C4-2B (cell line): ENCODE results near the gene TSPAN18.

Experiments used
- H3K27ac ChIP-seq: fragments of 450-650 bp; 2 replicates; pipeline ENCODE4 v1.5.1; 2017
- ZFX ChIP-seq: fragments of 450-650 bp; IDR thresholded peaks from 2 replicates; pipeline ENCODE4 v1.6.1; 2017
- TF ChIP-seq, protein P1 (sequence below): fragments of 450-650 bp; conservative IDR thresholded peaks from 2 replicates; pipeline ENCODE4 v1.5.1; 2017; ENCODE audit warnings: mild to moderate bottlenecking

The TSPAN18 gene

DNA sequence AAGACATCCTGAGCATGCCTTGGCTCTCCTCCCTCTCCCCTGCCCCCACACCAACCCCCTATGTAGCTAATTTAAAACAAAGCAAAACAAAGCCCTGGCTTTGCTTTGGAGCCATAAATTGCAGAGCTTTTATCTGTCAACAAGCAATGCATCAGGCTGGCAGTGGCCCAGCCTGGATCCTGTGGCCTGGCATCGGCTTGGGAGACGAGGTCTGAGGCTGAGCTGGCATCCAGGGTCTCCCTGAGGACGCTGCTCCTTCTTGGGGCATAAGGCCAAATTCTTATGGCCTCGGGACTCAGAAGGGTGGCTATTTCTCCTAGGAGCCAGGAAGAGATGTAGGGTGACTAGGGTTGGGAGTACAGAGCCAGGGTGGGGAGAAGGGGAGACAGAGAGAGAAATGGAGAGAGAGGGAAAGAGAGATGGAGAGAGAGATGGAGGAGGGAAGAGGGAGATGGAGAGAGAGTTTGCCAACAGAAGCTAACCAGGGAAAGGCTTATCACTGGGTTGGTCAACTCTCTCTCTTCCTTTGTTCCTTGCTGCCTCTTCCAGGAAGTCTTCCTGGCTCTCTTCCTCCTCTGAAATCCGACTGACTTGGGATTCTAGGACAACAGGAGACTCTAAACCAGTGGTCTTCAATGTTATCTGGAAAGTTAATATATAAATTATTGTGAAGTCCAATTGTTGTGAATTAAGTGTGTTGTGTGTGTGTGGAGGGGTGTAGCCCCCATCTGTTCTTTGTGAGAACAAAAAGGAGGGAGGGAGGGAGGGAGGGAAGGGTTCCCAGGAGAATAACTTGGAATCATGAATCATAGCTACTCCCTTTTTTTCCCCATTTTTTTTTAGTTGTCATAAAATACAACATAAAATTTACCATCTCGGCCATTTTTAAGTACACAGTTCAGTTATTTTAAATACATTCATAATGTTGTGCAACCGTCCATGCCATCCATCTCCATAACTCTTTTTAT lies 29.1 kb downstream of the TSPAN18 start:
- TF ChIP-seq, protein P1, sequence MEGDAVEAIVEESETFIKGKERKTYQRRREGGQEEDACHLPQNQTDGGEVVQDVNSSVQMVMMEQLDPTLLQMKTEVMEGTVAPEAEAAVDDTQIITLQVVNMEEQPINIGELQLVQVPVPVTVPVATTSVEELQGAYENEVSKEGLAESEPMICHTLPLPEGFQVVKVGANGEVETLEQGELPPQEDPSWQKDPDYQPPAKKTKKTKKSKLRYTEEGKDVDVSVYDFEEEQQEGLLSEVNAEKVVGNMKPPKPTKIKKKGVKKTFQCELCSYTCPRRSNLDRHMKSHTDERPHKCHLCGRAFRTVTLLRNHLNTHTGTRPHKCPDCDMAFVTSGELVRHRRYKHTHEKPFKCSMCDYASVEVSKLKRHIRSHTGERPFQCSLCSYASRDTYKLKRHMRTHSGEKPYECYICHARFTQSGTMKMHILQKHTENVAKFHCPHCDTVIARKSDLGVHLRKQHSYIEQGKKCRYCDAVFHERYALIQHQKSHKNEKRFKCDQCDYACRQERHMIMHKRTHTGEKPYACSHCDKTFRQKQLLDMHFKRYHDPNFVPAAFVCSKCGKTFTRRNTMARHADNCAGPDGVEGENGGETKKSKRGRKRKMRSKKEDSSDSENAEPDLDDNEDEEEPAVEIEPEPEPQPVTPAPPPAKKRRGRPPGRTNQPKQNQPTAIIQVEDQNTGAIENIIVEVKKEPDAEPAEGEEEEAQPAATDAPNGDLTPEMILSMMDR = no peak
- no peak for TF ChIP-seq ZFX
- no peak overlapping the region for H3K27ac ChIP-seq

- TF ChIP-seq, protein P1 = no peak
- no peak for TF ChIP-seq ZFX
- no peak overlapping the region for H3K27ac ChIP-seq
Observed at GRCh38 chr11:44758983-44759382, 32.2 kb downstream of the TSPAN18 start.

DNA sequence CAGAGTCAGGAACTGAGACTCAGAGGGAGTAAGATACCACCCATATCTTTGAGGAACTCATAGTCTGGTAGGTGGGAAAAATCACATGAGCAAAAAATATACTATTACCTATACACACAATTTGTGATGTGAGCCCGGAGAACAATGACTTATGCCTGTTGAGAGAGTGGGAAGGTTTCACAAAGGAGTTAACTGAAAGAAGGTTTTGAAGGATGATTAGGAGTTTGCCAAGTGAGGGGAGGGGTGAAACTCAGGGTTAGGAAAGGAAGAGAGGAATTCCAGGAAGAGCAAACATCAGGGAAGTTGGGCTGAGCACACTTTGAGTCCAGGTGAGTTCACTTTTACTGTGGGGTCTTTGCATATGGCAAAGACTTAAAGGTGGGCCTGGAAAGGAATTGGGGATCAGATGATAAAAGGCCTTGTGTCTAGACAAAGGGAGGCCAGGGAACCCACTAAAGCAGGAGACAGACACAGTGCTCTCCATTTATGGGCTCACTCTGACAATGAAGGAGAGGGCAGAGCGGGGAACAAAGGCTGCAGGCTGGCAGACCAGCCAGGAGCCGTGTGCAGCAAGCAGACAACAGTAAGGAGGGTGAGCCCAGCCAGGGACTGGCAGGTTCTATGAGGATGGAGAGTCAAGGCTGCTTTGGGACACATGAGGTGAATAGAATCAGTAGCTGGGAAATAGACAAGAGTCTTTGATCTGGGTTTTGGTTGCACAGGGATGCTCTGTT lies 33.1 kb downstream of the TSPAN18 start:
- TF ChIP-seq, protein P1 = no peak
- no peak for TF ChIP-seq ZFX
- no peak overlapping the region for H3K27ac ChIP-seq

- H3K27ac ChIP-seq = no peak overlapping the region
Observed at GRCh38 chr11:44760477-44760872, 33.7 kb downstream of the TSPAN18 start.

DNA sequence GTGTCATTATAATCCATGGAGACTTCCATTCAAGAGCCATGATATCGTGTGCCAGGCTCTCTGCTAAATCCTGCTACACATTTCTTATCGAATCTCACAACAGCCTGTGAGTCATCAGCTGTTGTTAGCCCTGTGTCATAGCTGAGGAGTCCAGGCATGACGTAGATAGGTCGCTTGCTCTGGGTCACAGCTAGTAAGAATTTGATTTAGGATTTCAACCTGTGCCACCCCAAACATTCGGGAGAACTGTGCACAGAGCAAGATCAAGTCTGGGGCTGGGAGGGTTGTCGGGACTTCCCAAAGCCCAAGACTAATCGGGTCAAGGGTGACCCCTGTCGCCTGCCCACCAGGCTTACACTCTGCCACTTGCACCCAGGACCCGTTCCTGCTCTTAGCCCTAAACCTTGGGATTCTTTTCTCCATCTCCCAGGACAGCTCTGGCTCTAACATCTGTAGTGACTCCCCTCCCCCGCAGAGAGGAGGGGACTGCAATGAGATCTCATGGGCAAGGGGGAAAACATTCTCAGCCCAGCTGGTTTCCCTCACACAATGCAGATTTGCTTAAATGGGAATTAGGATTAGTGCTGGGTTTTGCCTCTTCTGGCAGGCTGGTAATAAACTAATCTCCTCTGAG lies 34.3 kb downstream of the TSPAN18 start:
- TF ChIP-seq, protein P1 = no peak
- no peak for TF ChIP-seq ZFX
- H3K27ac ChIP-seq = no peak overlapping the region

More at GRCh38 chr11:44760477-44760872, 33.7 kb downstream of the TSPAN18 start:
- TF ChIP-seq, protein P1 = no peak
- TF ChIP-seq ZFX = no peak

DNA sequence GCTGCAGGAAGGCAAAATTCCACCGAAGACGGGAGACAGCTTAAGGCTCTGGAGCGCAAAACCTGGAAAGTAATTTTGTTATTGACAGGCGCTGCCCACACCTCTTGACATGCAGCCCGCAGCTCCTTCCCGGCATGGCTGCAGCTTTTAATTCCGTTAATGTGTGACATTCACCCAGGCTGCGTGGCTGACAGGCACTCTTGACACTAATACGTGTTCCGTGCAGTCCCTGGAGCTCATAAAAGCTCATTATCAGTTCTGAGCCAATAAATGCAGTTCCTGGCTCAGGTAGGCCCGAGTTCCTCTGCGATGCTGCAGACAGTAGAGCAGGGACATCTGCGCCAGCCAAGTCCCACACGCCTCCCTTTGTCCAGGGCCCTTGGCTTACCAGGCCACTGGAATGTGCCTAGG lies 34.8 kb downstream of the TSPAN18 start:
- TF ChIP-seq ZFX = no peak
- TF ChIP-seq, protein P1 = no peak
- no peak overlapping the region for H3K27ac ChIP-seq
